Ovary (tissue), 9 donors: ENCODE results near the gene KRTAP1-1. TPM values are rescaled to one million over a fixed set of nuclear protein-coding genes. Genes with fewer than 3 reads are reported as not detected.
"Not testable (repeated sequence)": the region's sequence is repeated elsewhere in the genome, so short reads cannot be mapped to it uniquely, and the experiment has no call there.

Source experiments
- DNase-seq, 5 donors: peaks; one replicate each; pipeline ENCODE4 v3.0.0-alpha.2; 2019 to 2020
- H3K27ac ChIP-seq, 2 donors: fragments of 200-600 bp; one replicate each; pipeline versions ENCODE4 v1.5.1 to v1.8.0; 2019 to 2022
- H3K27me3 ChIP-seq: fragments of 200-600 bp; one replicate; pipeline ENCODE4 v1.8.0; 2022
- H3K36me3 ChIP-seq: fragments of 200-600 bp; sonication (generic); one replicate; pipeline ENCODE4 v1.5.1; 2019
- H3K4me1 ChIP-seq: one replicate; pipeline ENCODE4 v1.8.1; 2013; ENCODE audit warnings: mild to moderate bottlenecking, moderate library complexity; ENCODE audit not compliant: insufficient read depth
- H3K4me3 ChIP-seq: fragments of 200-600 bp; sonication (generic); one replicate; pipeline ENCODE4 v1.5.1; 2017
- H3K9me3 ChIP-seq, 2 donors: fragments of 200-600 bp in 1 of 2; sonication (generic) in 1 of 2; one replicate each; pipeline versions ENCODE4 v1.5.1 to v1.8.1; 2013 to 2019; ENCODE audit warnings: mild to moderate bottlenecking in 1 of 2, moderate library complexity in 1 of 2
- CTCF ChIP-seq, 3 donors: fragments of 450-650 bp in 2 of 3; fragments of 200-600 bp in 1 of 3; IDR thresholded peaks; one replicate each; pipeline versions ENCODE4 v1.5.1 to v1.8.0; 2016 to 2022; ENCODE audit warnings: antibody characterized with exemption in 3 of 3, mild to moderate bottlenecking in 1 of 3
- EP300 ChIP-seq: sonication (generic); formaldehyde crosslinking; IDR thresholded peaks from one replicate; pipeline ENCODE4 v1.6.1; 2017; ENCODE audit warnings: antibody characterized with exemption
- POLR2A ChIP-seq: fragments of 450-650 bp; IDR thresholded peaks from one replicate; pipeline ENCODE4 v1.6.1; 2017; ENCODE audit warnings: antibody characterized with exemption, mild to moderate bottlenecking, moderate library complexity
- WGBS, 3 donors: extraction: QIAGEN DNeasy Blood & Tissue Kit in 1 of 3; methylation state at CpG; one replicate each; pipeline versions ENCODE4 v1.1.5 to v1.1.7; 2013 to 2017; 5-methylcytosine and 5-hydroxymethylcytosine counted together
- intact Hi-C, 4 donors: fragments of 100-400 bp; cut with DNase I; formaldehyde crosslinking; loops; one replicate each; pipeline versions ENCODE4 v1.11.0 to v1.15.1; 2022 to 2023
- polyA plus RNA-seq, 2 donors: library from polyadenylated mRNA; stranded (reverse); fragments of 200-250 nt in 1 of 2; fragments of 350-450 nt in 1 of 2; fragmentation: Illumina TruSeq in 1 of 2; extraction: RNeasy Lipid Tissue Mini Kit (QIAGEN cat#74804) in 1 of 2; gene quantifications; one replicate each; pipeline ENCODE4 v1.2.3, GENCODE V29; 2013 to 2014
- total RNA-seq, 7 donors: library from RNA; depleted of rRNA in 2 of 7; stranded (reverse); fragments of >200 nt in 2 of 7; fragmentation: NEBNext Ultra II Directional in 3 of 7; extraction: Animal tissue kit (Norgen Biotek cat#: 25700) in 3 of 7; gene quantifications; one replicate each; pipeline versions ENCODE4 v1.1.0 to v1.2.4, GENCODE V29; 2016 to 2023
- donor health status: DM: no; HTN: no; CAD: no; lungs with moderate emphysema.
- donor health status: DM: no; HTN: no; CAD: no.
- donor health status: Bipolar disorder and iron deficiency.
- donor health status: DM: yes; HTN: yes; CAD: no.
- donor health status: DM: no; HTN: no; CAD: no.
- donor health status: DM: yes; HTN: yes; CAD: no.

KRTAP1-1 gene
- total and polyA plus RNA-seq, 9 donors: not detected

DNA sequence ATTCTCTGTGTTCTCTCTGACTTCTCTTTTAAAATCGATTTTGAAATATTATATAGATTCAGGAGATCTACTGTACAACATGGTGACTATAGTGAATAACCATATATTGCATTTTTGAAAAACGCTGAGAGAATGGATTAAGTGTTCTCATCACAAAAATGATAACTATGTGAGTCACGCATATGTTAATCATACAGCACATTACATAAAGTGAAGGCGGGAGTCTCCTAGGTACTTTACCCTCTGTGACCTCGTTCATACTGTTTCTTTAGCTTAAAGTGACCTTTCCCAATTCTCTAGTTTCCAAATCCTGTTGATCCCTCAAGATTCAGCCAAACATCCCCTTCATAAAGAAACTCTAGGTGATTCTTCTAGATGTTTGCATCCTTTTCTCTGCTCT lies 38.4 kb downstream of the KRTAP1-1 start:
- Histone ChIP-seq H3K27ac (no peak overlapping the region), H3K9me3 (no peaks in the 10 kb centered on the region), H3K4me3 (no peak overlapping the region), H3K36me3 (no peaks in the 10 kb centered on the region), H3K4me1 (no peaks in the 10 kb centered on the region), H3K27me3 (no peaks in the 10 kb centered on the region)
- no peak for DNase-seq
- 58 to 61% (median 60%) methylated on average over 5 of the region's 5 CpGs for WGBS, 3 donors
- intact Hi-C loops: loop anchor here in 1 of 4 donors (10.0 kb wide), 1 partner anchor 1968 kb away; no protein-coding TSS in a partner anchor
- TF ChIP-seq EP300 (no peak), CTCF (IDR thresholded peaks at IDR 0.05) (no peak), POLR2A (no peak)

- no peaks in the 10 kb centered on the region for H3K9me3 ChIP-seq
- H3K36me3 ChIP-seq: no peaks in the 10 kb centered on the region
- TF ChIP-seq CTCF (IDR thresholded peaks at IDR 0.05): no peak
- no peak for TF ChIP-seq POLR2A
- no peak for TF ChIP-seq EP300
- DNase-seq: no peak
- no peaks in the 10 kb centered on the region for H3K27me3 ChIP-seq
- 85 to 91% (median 86%) methylated on average over 4 of the region's 4 CpGs for WGBS, 3 donors
- H3K4me3 ChIP-seq: no peak overlapping the region
- no peaks in the 10 kb centered on the region for H3K4me1 ChIP-seq
- no peak overlapping the region for H3K27ac ChIP-seq
- intact Hi-C loops: loop anchor here in 1 of 4 donors (10.0 kb wide), 1 partner anchor 1967 kb away; no protein-coding TSS in a partner anchor
Measured at GRCh38 chr17:41001795-41002194, 39.5 kb downstream of the KRTAP1-1 start.

DNA sequence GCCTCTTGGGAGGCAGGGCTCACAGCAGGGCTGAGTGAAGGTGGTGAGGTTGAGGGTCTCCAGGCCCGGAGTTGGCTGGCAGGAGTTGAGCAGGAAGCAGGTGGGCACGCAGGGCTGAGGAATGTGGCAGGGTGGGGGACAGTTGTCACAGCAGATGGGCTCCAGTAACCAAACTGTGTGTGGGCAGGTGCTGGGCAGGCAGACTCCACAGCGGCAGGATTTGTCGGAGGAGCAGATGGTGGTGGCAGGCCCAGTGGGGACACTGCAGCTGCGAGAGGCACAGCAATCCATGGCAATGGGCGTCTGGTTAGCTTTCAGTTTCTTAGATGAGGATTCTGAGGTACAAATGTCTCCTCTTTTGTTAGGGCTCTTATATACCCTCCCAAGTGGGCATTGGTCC lies 41.7 kb downstream of the KRTAP1-1 start, which contains the start of gene KRTAP3-2:
TSS of gene KRTAP3-2 (minus strand) at position 344 of the 400 bp plus-strand sequence. CDS start at position 291, 53 bp downstream.
- H3K4me3 ChIP-seq, H3K27me3 ChIP-seq, H3K4me1 ChIP-seq, intact Hi-C loops, H3K9me3 ChIP-seq, H3K27ac ChIP-seq, H3K36me3 ChIP-seq, DNase-seq: not testable (repeated sequence)
- WGBS, 3 donors: 94 to 97% (median 95%) methylated on average over 6 of the region's 6 CpGs

DNA sequence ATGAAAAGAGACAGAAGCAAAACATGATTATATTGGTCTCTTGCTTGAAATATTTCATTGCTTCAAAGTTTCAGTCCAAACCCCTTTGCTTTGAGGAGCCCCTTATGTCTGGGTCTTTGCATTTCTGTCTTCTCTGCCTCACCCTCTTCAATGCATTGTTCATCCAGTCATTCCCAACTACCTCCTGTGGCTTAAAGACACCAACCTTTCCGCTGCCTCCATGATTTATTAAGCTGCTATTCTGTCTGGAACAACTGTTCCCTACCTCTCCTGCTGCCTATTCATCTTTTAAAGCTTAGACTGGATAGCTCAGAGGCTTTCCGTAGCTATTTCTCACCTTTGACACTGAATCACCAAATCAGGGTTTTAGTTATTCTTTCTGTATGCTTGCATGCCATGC lies 43.9 kb downstream of the KRTAP1-1 start:
- WGBS, 3 donors: 31 to 47% (median 43%) methylated on average over 2 of the region's 2 CpGs
- Histone ChIP-seq H3K36me3 (no peaks in the 10 kb centered on the region), H3K27me3 (no peaks in the 10 kb centered on the region), H3K4me3 (no peak overlapping the region), H3K9me3 (no peaks in the 10 kb centered on the region), H3K27ac (no peak overlapping the region), H3K4me1 (no peaks in the 10 kb centered on the region)
- DNase-seq: no peak
- no peak for TF ChIP-seq CTCF (IDR thresholded peaks at IDR 0.05)
- TF ChIP-seq EP300: no peak
- no peak for TF ChIP-seq POLR2A
- intact Hi-C loops: no loop called here

DNA sequence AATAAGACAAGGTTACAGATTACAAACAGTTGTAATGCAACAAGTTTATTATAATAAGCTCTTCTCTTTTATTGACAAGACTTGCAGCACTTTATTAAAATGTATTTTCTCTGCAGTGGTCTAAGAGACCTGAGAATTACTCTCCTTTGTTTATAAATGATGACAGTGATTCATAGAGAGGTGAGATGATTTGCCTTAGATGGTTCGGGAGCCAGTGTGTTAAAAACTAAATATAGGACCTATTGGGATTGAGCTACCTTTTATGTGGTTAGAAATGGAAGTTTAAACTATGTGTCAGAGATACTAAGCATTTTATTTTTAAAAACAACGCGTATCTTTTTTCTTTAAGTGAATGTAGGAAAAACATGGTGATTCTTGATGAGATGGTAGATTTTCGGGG lies 44.4 kb downstream of the KRTAP1-1 start:
- no peak for TF ChIP-seq CTCF (IDR thresholded peaks at IDR 0.05)
- Histone ChIP-seq H3K36me3 (no peaks in the 10 kb centered on the region), H3K27ac (no peak overlapping the region), H3K27me3 (no peaks in the 10 kb centered on the region), H3K4me3 (no peak overlapping the region), H3K4me1 (no peaks in the 10 kb centered on the region), H3K9me3 (no peaks in the 10 kb centered on the region)
- 62 to 73% (median 69%) methylated on average over 4 of the region's 4 CpGs for WGBS, 3 donors
- intact Hi-C loops: no loop called here
- no peak for DNase-seq
